ENCODE results near the gene TMEM184B. TPM values are rescaled to one million over a fixed set of nuclear protein-coding genes. Genes with fewer than 3 reads are reported as not detected.

Gene TMEM184B
- total RNA-seq, 1 donor from 2014 or later, result 60.3 TPM

DNA sequence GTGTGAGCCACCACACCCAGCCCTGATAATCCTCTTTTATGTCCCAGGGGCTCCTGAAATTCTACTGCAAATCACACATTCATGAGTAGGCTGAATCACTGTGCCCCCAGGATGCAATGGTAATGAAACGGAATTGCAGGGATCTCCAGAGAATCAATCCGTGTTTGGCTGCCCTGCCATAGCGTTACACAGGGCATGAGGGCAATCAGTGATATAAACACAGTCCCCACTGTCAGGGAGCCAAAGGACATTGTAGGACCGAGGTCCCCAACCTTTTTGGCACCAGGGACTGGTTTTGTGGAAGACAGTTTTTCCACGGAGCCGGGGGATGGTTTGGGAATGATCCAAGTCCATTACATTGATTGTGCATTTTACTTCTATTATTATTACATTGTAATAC lies 82.2 kb downstream of the TMEM184B start:
- Mint-ChIP-seq H3K4me1 (peaks cover 12% of the 10 kb centered on the region), H3K4me3 (no peak overlapping the region), H3K36me3 (ENCODE audit: low read depth) (no peaks in the 10 kb centered on the region), H3K9me3 (no peaks in the 10 kb centered on the region), H3K27me3 (ENCODE audit: low read depth) (no peaks in the 10 kb centered on the region), H3K27ac (ENCODE audit: unreplicated experiment) (no peak overlapping the region)
- TF ChIP-seq, protein P1, sequence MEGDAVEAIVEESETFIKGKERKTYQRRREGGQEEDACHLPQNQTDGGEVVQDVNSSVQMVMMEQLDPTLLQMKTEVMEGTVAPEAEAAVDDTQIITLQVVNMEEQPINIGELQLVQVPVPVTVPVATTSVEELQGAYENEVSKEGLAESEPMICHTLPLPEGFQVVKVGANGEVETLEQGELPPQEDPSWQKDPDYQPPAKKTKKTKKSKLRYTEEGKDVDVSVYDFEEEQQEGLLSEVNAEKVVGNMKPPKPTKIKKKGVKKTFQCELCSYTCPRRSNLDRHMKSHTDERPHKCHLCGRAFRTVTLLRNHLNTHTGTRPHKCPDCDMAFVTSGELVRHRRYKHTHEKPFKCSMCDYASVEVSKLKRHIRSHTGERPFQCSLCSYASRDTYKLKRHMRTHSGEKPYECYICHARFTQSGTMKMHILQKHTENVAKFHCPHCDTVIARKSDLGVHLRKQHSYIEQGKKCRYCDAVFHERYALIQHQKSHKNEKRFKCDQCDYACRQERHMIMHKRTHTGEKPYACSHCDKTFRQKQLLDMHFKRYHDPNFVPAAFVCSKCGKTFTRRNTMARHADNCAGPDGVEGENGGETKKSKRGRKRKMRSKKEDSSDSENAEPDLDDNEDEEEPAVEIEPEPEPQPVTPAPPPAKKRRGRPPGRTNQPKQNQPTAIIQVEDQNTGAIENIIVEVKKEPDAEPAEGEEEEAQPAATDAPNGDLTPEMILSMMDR (conservative IDR thresholded peaks at IDR 0.05), result no peak
- no peak for DNase-seq (ENCODE audit: low read depth, low spot score)

DNA sequence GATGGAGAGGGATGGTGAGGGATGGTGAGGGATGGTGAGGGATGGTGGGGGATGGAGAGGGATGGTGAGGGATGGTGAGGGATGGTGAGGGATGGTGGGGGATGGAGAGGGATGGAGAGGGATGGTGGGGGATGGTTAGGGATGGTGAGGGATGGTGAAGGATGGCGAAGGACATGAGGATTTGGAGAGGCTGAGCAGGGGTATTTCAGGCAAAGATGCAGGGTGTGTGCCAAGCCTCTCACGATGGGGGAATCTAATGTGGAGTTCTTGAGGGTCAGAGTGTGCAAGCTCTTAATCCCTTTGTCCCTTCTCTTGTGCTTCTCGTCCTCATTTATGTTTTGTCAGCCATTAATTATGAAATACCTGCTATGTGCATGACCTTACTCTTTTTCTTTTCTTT lies 83.7 kb downstream of the TMEM184B start:
- no peak for DNase-seq (ENCODE audit: low read depth, low spot score)
- no peak overlapping the region for H3K4me3 Mint-ChIP-seq
- no peaks in the 10 kb centered on the region for H3K27me3 Mint-ChIP-seq (ENCODE audit: low read depth)
- H3K36me3 Mint-ChIP-seq (ENCODE audit: low read depth), result no peaks in the 10 kb centered on the region
- H3K4me1 Mint-ChIP-seq, result peaks cover 16% of the 10 kb centered on the region
- TF ChIP-seq, protein P1 (conservative IDR thresholded peaks at IDR 0.05), result no peak
- no peak overlapping the region for H3K27ac Mint-ChIP-seq (ENCODE audit: unreplicated experiment)
- H3K9me3 Mint-ChIP-seq, result no peaks in the 10 kb centered on the region

DNA sequence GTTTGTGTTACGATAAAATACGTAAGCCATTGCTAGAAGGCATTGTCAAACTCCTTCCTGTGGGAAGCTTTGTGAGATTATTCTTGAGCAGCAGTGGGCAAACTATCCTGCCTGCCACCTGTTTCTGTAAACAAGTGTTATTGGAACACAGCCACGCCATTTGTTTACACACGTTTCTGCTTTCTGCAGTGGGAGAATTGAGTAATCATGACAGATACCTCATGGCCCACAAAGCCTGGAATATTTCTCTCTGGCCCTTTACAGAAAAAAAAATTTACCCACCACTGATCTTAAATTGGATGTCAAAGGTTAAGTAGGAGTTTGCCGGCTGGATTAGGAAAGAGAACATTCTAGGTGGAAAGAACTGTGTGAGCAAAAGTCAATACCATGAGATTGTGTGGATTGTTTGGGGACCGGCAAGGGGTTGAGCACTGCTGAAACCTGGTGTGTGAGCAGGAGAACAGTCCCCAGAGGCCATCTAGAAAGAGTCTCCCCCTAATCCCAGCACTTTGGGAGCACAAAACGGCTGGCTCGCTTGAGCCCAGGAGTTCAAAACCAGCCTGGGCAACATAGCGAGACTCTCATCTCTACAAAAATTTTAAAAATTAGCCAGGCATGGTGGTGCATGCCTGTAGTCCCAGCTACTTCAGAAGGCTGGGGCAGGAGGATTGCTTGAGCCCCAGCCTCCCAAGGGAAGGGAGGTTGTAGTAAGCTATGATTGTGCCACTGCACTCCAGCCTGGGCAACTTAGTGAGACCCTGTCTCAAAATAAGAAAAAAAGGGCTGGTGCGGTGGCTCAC lies 85.2 kb downstream of the TMEM184B start:
- DNase-seq (ENCODE audit: low read depth, low spot score), result no peak
- H3K4me1 Mint-ChIP-seq, result peaks cover 16% of the 10 kb centered on the region
- H3K9me3 Mint-ChIP-seq, result no peaks in the 10 kb centered on the region
- H3K27ac Mint-ChIP-seq (ENCODE audit: unreplicated experiment), result no peak overlapping the region
- no peaks in the 10 kb centered on the region for H3K27me3 Mint-ChIP-seq (ENCODE audit: low read depth)
- TF ChIP-seq, protein P1 (conservative IDR thresholded peaks at IDR 0.05), result no peak
- H3K36me3 Mint-ChIP-seq (ENCODE audit: low read depth), result no peaks in the 10 kb centered on the region
- no peak overlapping the region for H3K4me3 Mint-ChIP-seq

DNA sequence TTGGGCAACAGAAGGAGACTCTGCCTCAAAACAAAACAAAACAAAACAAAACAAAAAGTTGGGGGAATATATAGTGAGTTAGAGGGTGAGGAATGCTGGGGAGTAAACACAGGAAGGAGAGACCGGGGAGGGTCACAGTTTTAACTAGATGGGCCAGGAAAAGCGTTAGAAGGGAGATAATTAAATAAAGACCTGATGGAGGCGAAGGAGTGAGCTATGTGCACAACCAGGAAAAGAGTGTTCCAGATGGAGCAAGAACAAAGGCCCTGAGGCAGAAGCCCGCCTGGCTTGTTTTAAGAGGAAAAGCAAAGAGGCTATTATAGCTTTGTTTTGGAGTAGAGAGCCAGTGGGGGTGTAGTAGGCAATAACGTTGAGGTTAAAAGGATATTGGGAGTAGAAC lies 86.4 kb downstream of the TMEM184B start:
- DNase-seq (ENCODE audit: low read depth, low spot score), result no peak
- Mint-ChIP-seq H3K4me3 (no peak overlapping the region), H3K9me3 (no peaks in the 10 kb centered on the region), H3K4me1 (peaks cover 23% of the 10 kb centered on the region), H3K27me3 (ENCODE audit: low read depth) (no peaks in the 10 kb centered on the region), H3K27ac (ENCODE audit: unreplicated experiment) (peak overlapping the region; percentile 92), H3K36me3 (ENCODE audit: low read depth) (no peaks in the 10 kb centered on the region)
- TF ChIP-seq, protein P1 (conservative IDR thresholded peaks at IDR 0.05), result no peak

DNA sequence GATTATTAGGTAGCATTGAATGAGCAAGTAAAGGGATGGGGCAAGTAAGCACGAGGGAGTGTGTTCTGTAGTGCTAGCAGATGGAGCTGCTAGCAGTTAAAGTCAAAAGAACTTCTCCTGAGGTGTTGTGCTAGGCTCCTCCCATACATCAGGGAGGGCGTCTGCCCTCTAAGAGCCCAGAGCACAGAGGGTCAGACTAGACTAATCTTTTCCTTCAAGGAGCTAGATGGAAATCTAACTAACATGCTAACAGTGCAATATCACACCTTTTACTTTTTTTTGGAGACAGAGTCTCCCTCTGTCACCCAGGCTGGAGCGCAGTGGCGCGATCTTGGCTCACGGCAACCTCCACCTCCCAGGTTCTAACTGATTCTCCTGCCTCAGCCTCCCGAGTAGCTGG lies 88.0 kb downstream of the TMEM184B start:
- TF ChIP-seq, protein P1 (conservative IDR thresholded peaks at IDR 0.05), result no peak
- H3K9me3 Mint-ChIP-seq, result no peaks in the 10 kb centered on the region
- H3K27ac Mint-ChIP-seq (ENCODE audit: unreplicated experiment), result peak overlapping the region; percentile 78
- no peak overlapping the region for H3K4me3 Mint-ChIP-seq
- H3K36me3 Mint-ChIP-seq (ENCODE audit: low read depth), result no peaks in the 10 kb centered on the region
- H3K27me3 Mint-ChIP-seq (ENCODE audit: low read depth), result no peaks in the 10 kb centered on the region
- no peak for DNase-seq (ENCODE audit: low read depth, low spot score)
- H3K4me1 Mint-ChIP-seq, result peaks cover 36% of the 10 kb centered on the region

Measured in neural crest cell (in vitro differentiated cells).